GM12878 (cell line): ENCODE data around the gene CTIF. TPM values are rescaled to one million over a fixed set of nuclear protein-coding genes. Genes with fewer than 3 reads are reported as not detected.

Experiments
- ASH2L ChIP-seq: fragments of 300-600, 200-600 bp; sonication (generic); IDR thresholded peaks from 2 replicates; pipeline ENCODE4 v1.6.1; 2017; ENCODE audit warnings: low read depth, mild to moderate bottlenecking, borderline replicate concordance
- BMI1 ChIP-seq: fragments of 450-650 bp; IDR thresholded peaks from 2 replicates; pipeline ENCODE4 v1.6.1; 2016; ENCODE audit warnings: mild to moderate bottlenecking, moderate library complexity, borderline replicate concordance
- IKZF2 ChIP-seq, 2 experiments: fragments of 450-650 bp; IDR thresholded peaks; 2 replicates each; pipeline ENCODE4 v1.6.1; 2017; ENCODE audit warnings: mild to moderate bottlenecking in 2 of 2, moderate library complexity in 2 of 2
- SMC3 ChIP-seq: IDR thresholded peaks from 2 replicates; pipeline ENCODE4 v1.6.1; 2011; ENCODE audit warnings: low read length, improper control_type of control experiment, borderline replicate concordance
- TCF3 ChIP-seq: IDR thresholded peaks from 2 replicates; pipeline ENCODE4 v1.6.1; 2012; ENCODE audit warnings: low read depth, mild to moderate bottlenecking, low read length, borderline replicate concordance; ENCODE audit not compliant: insufficient read depth
- YBX1 ChIP-seq: fragments of 450-650 bp; IDR thresholded peaks from 2 replicates; pipeline ENCODE4 v1.6.1; 2016; ENCODE audit warnings: antibody characterized with exemption
- ZBED1 ChIP-seq: IDR thresholded peaks from 2 replicates; pipeline ENCODE4 v1.6.1; 2016; ENCODE audit warnings: borderline replicate concordance
- polyA plus RNA-seq, 11 experiments: library from polyadenylated mRNA; depleted of rRNA in 4 of 11; unstranded in 6 of 11; stranded (reverse) in 5 of 11; fragments of >200 nt; fragmentation: Nextera tagmentation in 4 of 11; fragmentation: Illumina TruSeq in 1 of 11; extraction: Ambion mirVana in 4 of 11; extraction: Trizol in 1 of 11; gene quantifications; 1 replicate in 1 of 11; 2 replicates in 10 of 11; pipeline versions ENCODE4 v1.2.1 to v1.2.3, GENCODE V29; 2011 to 2016; ENCODE audit warnings: inconsistent platforms in 2 of 11, missing spikeins in 2 of 11, low read depth in 1 of 11
- total RNA-seq, 4 experiments: library from RNA; depleted of rRNA in 3 of 4; stranded (reverse); fragments of >200 nt in 3 of 4; fragmentation: Illumina TruSeq in 1 of 4; extraction: Trizol in 1 of 4; gene quantifications; 2 replicates each; pipeline versions ENCODE4 v1.2.1 to v1.2.3, GENCODE V29; 2013 to 2021
- TF ChIP-seq, protein P1 (sequence below): fragments of 150-350 bp; IDR thresholded peaks from 2 replicates; pipeline ENCODE4 v1.6.1; 2014; ENCODE audit warnings: mild to moderate bottlenecking, low read depth, low read length
- TF ChIP-seq, protein P2 (sequence below): fragments of 450-650 bp; IDR thresholded peaks from 2 replicates; pipeline ENCODE4 v1.6.1; 2016; ENCODE audit warnings: mild to moderate bottlenecking, moderate library complexity, borderline replicate concordance
- TF ChIP-seq, protein P3 (sequence below): IDR thresholded peaks from 2 replicates; pipeline ENCODE4 v1.6.1; 2012; ENCODE audit warnings: improper control_type of control experiment, low read depth, low read length; ENCODE audit not compliant: insufficient replicate concordance

The CTIF gene
- total and polyA plus RNA-seq, 10 of the 15 experiments (the other 5 are each of a cell fraction or from before 2014, with no cell fraction given): 0.06 to 11.6 (median 2.5) TPM

DNA sequence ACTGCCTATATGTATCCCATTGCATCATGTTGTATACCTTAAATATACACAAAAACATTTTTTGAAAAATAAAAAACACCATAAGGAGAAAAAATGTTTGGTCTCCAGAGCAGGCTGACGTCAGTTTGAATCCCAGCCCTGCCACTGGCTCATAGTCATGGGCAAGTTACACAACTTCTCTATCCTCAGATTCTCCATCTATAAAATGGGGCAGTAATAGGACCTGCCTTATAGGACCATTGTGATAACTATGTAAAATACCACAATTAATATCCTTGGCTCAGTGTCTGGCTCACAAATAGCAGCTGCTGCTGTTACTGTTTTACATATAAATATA is 276.3 kb downstream of the CTIF start (continued):
- TF ChIP-seq, protein P1, sequence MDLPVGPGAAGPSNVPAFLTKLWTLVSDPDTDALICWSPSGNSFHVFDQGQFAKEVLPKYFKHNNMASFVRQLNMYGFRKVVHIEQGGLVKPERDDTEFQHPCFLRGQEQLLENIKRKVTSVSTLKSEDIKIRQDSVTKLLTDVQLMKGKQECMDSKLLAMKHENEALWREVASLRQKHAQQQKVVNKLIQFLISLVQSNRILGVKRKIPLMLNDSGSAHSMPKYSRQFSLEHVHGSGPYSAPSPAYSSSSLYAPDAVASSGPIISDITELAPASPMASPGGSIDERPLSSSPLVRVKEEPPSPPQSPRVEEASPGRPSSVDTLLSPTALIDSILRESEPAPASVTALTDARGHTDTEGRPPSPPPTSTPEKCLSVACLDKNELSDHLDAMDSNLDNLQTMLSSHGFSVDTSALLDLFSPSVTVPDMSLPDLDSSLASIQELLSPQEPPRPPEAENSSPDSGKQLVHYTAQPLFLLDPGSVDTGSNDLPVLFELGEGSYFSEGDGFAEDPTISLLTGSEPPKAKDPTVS: no peak
- TF ChIP-seq, protein P2, sequence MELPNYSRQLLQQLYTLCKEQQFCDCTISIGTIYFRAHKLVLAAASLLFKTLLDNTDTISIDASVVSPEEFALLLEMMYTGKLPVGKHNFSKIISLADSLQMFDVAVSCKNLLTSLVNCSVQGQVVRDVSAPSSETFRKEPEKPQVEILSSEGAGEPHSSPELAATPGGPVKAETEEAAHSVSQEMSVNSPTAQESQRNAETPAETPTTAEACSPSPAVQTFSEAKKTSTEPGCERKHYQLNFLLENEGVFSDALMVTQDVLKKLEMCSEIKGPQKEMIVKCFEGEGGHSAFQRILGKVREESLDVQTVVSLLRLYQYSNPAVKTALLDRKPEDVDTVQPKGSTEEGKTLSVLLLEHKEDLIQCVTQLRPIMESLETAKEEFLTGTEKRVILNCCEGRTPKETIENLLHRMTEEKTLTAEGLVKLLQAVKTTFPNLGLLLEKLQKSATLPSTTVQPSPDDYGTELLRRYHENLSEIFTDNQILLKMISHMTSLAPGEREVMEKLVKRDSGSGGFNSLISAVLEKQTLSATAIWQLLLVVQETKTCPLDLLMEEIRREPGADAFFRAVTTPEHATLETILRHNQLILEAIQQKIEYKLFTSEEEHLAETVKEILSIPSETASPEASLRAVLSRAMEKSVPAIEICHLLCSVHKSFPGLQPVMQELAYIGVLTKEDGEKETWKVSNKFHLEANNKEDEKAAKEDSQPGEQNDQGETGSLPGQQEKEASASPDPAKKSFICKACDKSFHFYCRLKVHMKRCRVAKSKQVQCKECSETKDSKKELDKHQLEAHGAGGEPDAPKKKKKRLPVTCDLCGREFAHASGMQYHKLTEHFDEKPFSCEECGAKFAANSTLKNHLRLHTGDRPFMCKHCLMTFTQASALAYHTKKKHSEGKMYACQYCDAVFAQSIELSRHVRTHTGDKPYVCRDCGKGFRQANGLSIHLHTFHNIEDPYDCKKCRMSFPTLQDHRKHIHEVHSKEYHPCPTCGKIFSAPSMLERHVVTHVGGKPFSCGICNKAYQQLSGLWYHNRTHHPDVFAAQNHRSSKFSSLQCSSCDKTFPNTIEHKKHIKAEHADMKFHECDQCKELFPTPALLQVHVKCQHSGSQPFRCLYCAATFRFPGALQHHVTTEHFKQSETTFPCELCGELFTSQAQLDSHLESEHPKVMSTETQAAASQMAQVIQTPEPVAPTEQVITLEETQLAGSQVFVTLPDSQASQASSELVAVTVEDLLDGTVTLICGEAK: no peak
- no peak for TF ChIP-seq IKZF2 (IDR thresholded peaks at IDR 0.05)
- no peak for TF ChIP-seq ZBED1
- no peak for TF ChIP-seq BMI1
- TF ChIP-seq SMC3: no peak
- TF ChIP-seq, protein P3, sequence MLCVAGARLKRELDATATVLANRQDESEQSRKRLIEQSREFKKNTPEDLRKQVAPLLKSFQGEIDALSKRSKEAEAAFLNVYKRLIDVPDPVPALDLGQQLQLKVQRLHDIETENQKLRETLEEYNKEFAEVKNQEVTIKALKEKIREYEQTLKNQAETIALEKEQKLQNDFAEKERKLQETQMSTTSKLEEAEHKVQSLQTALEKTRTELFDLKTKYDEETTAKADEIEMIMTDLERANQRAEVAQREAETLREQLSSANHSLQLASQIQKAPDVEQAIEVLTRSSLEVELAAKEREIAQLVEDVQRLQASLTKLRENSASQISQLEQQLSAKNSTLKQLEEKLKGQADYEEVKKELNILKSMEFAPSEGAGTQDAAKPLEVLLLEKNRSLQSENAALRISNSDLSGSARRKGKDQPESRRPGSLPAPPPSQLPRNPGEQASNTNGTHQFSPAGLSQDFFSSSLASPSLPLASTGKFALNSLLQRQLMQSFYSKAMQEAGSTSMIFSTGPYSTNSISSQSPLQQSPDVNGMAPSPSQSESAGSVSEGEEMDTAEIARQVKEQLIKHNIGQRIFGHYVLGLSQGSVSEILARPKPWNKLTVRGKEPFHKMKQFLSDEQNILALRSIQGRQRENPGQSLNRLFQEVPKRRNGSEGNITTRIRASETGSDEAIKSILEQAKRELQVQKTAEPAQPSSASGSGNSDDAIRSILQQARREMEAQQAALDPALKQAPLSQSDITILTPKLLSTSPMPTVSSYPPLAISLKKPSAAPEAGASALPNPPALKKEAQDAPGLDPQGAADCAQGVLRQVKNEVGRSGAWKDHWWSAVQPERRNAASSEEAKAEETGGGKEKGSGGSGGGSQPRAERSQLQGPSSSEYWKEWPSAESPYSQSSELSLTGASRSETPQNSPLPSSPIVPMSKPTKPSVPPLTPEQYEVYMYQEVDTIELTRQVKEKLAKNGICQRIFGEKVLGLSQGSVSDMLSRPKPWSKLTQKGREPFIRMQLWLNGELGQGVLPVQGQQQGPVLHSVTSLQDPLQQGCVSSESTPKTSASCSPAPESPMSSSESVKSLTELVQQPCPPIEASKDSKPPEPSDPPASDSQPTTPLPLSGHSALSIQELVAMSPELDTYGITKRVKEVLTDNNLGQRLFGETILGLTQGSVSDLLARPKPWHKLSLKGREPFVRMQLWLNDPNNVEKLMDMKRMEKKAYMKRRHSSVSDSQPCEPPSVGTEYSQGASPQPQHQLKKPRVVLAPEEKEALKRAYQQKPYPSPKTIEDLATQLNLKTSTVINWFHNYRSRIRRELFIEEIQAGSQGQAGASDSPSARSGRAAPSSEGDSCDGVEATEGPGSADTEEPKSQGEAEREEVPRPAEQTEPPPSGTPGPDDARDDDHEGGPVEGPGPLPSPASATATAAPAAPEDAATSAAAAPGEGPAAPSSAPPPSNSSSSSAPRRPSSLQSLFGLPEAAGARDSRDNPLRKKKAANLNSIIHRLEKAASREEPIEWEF: no peak
- no peak for TF ChIP-seq ASH2L
- no peak for TF ChIP-seq TCF3
- no peak for TF ChIP-seq YBX1
